Right ventricle myocardium inferior (tissue), 1 donor: Measurements from ENCODE around the gene FAM228A. TPM values are rescaled to one million over a fixed set of nuclear protein-coding genes. Genes with fewer than 3 reads are reported as not detected.
"Not testable (repeated sequence)": the region's sequence is repeated elsewhere in the genome, so short reads cannot be mapped to it uniquely, and the experiment has no call there.

Source experiments
- ATAC-seq: fragments of 200-7000 bp; cut with Tn5 transposase; one replicate; pipeline ENCODE4 v1.9.1; 2020; ENCODE audit warnings: mild to moderate bottlenecking, moderate library complexity
- DNase-seq: peaks from one replicate; pipeline ENCODE4 v3.0.0; 2021; ENCODE audit errors: missing footprints
- intact Hi-C: fragments of 100-400 bp; cut with DNase I; formaldehyde crosslinking; loops from one replicate; pipeline ENCODE4 v1.11.0; 2022
- long read RNA-seq: library from polyadenylated mRNA; unstranded; transcript quantifications from one replicate; pipeline ENCODE4 v2.0.0, GENCODE V29; 2021
- total RNA-seq: library from RNA; stranded (reverse); fragmentation: NEBNext Ultra II Directional; extraction: Animal tissue kit (Norgen Biotek cat#: 25700); gene quantifications from one replicate; pipeline ENCODE4 v1.2.1, GENCODE V29; 2021
- donor health status: DM: no; HTN: yes; CAD: no; lungs with severe emphysema.

The FAM228A gene
- 0.22 TPM for total RNA-seq
- long read RNA-seq: 0 reads

GRCh38 chr2:24174851-24175277 is at the start of gene FAM228A:
FAM228A (plus strand) TSS chr2:24175053; CDS start chr2:24175481, 428 bp downstream.
- ATAC-seq (peak; percentile 28), DNase-seq (no peak)
- intact Hi-C loops: no loop called here

- ATAC-seq (no peak), DNase-seq (no peak)
- intact Hi-C loops: no loop called here
Measured at GRCh38 chr2:24125956-24126355, 48.9 kb upstream of the FAM228A start.

GRCh38 chr2:24132543-24132942 is 42.3 kb upstream of the FAM228A start:
- intact Hi-C loops: no loop called here
- DNase-seq (no peak), ATAC-seq (no peak)

- intact Hi-C loops, ATAC-seq: not testable (repeated sequence)
Measured at GRCh38 chr2:24140305-24140704, 34.5 kb upstream of the FAM228A start.

GRCh38 chr2:24147364-24147763 is 27.5 kb upstream of the FAM228A start:
- ATAC-seq (no peak), DNase-seq (no peak)
- intact Hi-C loops: no loop called here

More at GRCh38 chr2:24140305-24140704, 34.5 kb upstream of the FAM228A start:
- not testable (repeated sequence) for DNase-seq

- intact Hi-C loops: no loop called here
- ATAC-seq (no peak), DNase-seq (no peak)
Measured at GRCh38 chr2:24152413-24153197, 22.2 kb upstream of the FAM228A start.

- ATAC-seq (no peak), DNase-seq (no peak)
- intact Hi-C loops: no loop called here
Measured at GRCh38 chr2:24153478-24153877, 21.4 kb upstream of the FAM228A start.

- no peak for ATAC-seq
- DNase-seq: no peak
- intact Hi-C loops: no loop called here
Measured at GRCh38 chr2:24158131-24158530, 16.7 kb upstream of the FAM228A start.

- no peak for DNase-seq
Measured at GRCh38 chr2:24159708-24160107, 15.1 kb upstream of the FAM228A start.

GRCh38 chr2:24160761-24161160 is 14.1 kb upstream of the FAM228A start:
- DNase-seq: no peak
- intact Hi-C loops: no loop called here
- ATAC-seq: no peak

More at GRCh38 chr2:24159708-24160107, 15.1 kb upstream of the FAM228A start:
- no peak for ATAC-seq
- intact Hi-C loops: no loop called here

- intact Hi-C loops: no loop called here
- DNase-seq: no peak
- no peak for ATAC-seq
Measured at GRCh38 chr2:24162494-24162893, 12.4 kb upstream of the FAM228A start.

- intact Hi-C loops: no loop called here
Measured at GRCh38 chr2:24163186-24163585, 11.7 kb upstream of the FAM228A start.

GRCh38 chr2:24163601-24164000 is 11.3 kb upstream of the FAM228A start:
- DNase-seq (no peak), ATAC-seq (no peak)
- intact Hi-C loops: no loop called here

More at GRCh38 chr2:24163186-24163585, 11.7 kb upstream of the FAM228A start:
- ATAC-seq (no peak), DNase-seq (no peak)

GRCh38 chr2:24164416-24164973 is 10.4 kb upstream of the FAM228A start:
- no peak for DNase-seq
- intact Hi-C loops: no loop called here
- no peak for ATAC-seq

- DNase-seq: no peak
- intact Hi-C loops: no loop called here
- no peak for ATAC-seq
Measured at GRCh38 chr2:24169023-24169422, 5.8 kb upstream of the FAM228A start.

- DNase-seq (no peak), ATAC-seq (no peak)
- intact Hi-C loops: no loop called here
Measured at GRCh38 chr2:24175631-24176187, 856 bp downstream of the FAM228A start.

GRCh38 chr2:24176326-24176725 is 1.5 kb downstream of the FAM228A start:
- intact Hi-C loops: no loop called here
- ATAC-seq (no peak), DNase-seq (no peak)

- DNase-seq (no peak), ATAC-seq (no peak)
- intact Hi-C loops: no loop called here
Measured at GRCh38 chr2:24179683-24180082, 4.8 kb downstream of the FAM228A start.

- ATAC-seq: no peak
- no peak for DNase-seq
- intact Hi-C loops: no loop called here
Measured at GRCh38 chr2:24181849-24182248, 7.0 kb downstream of the FAM228A start.

- DNase-seq (no peak), ATAC-seq (no peak)
- intact Hi-C loops: no loop called here
Measured at GRCh38 chr2:24182507-24182906, 7.7 kb downstream of the FAM228A start.
